ENCODE data around the gene SORBS2.

Gene SORBS2

GRCh38 chr4:185773419-185773818 is 38.6 kb downstream of the SORBS2 start:
- no peaks in the 10 kb centered on the region for H3K27me3 ChIP-seq (ENCODE audit: insufficient read depth, poor library complexity, severe bottlenecking)

GRCh38 chr4:185772391-185773093 is 39.5 kb downstream of the SORBS2 start:
- Histone ChIP-seq H3K4me1 (ENCODE audit: insufficient read depth, poor library complexity, severe bottlenecking) (peaks cover 16% of the 10 kb centered on the region), H3K27ac (ENCODE audit: poor library complexity, severe bottlenecking) (no peak overlapping the region), H3K36me3 (ENCODE audit: low read depth) (no peaks in the 10 kb centered on the region), H3K27me3 (ENCODE audit: insufficient read depth, poor library complexity, severe bottlenecking) (no peaks in the 10 kb centered on the region), H3K4me3 (ENCODE audit: severe bottlenecking) (no peak overlapping the region), H3K9me3 (ENCODE audit: severe bottlenecking) (no peaks in the 10 kb centered on the region)
- ATAC-seq (ENCODE audit: low read depth) (no peak), DNase-seq (ENCODE audit: low spot score) (no peak)
- TF ChIP-seq CTCF (IDR thresholded peaks at IDR 0.05; ENCODE audit: poor library complexity, severe bottlenecking): no peak

More at GRCh38 chr4:185773419-185773818, 38.6 kb downstream of the SORBS2 start:
- no peak for TF ChIP-seq CTCF (IDR thresholded peaks at IDR 0.05; ENCODE audit: poor library complexity, severe bottlenecking)
- no peak overlapping the region for H3K27ac ChIP-seq (ENCODE audit: poor library complexity, severe bottlenecking)
- H3K4me3 ChIP-seq (ENCODE audit: severe bottlenecking): no peak overlapping the region
- peaks cover 21% of the 10 kb centered on the region for H3K4me1 ChIP-seq (ENCODE audit: insufficient read depth, poor library complexity, severe bottlenecking)
- DNase-seq (ENCODE audit: low spot score) (no peak), ATAC-seq (ENCODE audit: low read depth) (no peak)
- no peaks in the 10 kb centered on the region for H3K36me3 ChIP-seq (ENCODE audit: low read depth)
- H3K9me3 ChIP-seq (ENCODE audit: severe bottlenecking): no peaks in the 10 kb centered on the region

GRCh38 chr4:185771711-185772390 is 40.1 kb downstream of the SORBS2 start:
- ATAC-seq (ENCODE audit: low read depth) (no peak), DNase-seq (ENCODE audit: low spot score) (no peak)
- Histone ChIP-seq H3K27ac (ENCODE audit: poor library complexity, severe bottlenecking) (no peak overlapping the region), H3K9me3 (ENCODE audit: severe bottlenecking) (no peaks in the 10 kb centered on the region), H3K36me3 (ENCODE audit: low read depth) (no peaks in the 10 kb centered on the region), H3K4me3 (ENCODE audit: severe bottlenecking) (no peak overlapping the region), H3K27me3 (ENCODE audit: insufficient read depth, poor library complexity, severe bottlenecking) (no peaks in the 10 kb centered on the region), H3K4me1 (ENCODE audit: insufficient read depth, poor library complexity, severe bottlenecking) (peaks cover 16% of the 10 kb centered on the region)
- TF ChIP-seq CTCF (IDR thresholded peaks at IDR 0.05; ENCODE audit: poor library complexity, severe bottlenecking): no peak

GRCh38 chr4:185767528-185767927 is 44.5 kb downstream of the SORBS2 start:
- ATAC-seq (ENCODE audit: low read depth): no peak

More at GRCh38 chr4:185767528-185767927, 44.5 kb downstream of the SORBS2 start:
- Histone ChIP-seq H3K36me3 (ENCODE audit: low read depth) (no peaks in the 10 kb centered on the region), H3K27me3 (ENCODE audit: insufficient read depth, poor library complexity, severe bottlenecking) (no peaks in the 10 kb centered on the region), H3K4me1 (ENCODE audit: insufficient read depth, poor library complexity, severe bottlenecking) (peaks cover 9% of the 10 kb centered on the region), H3K9me3 (ENCODE audit: severe bottlenecking) (no peaks in the 10 kb centered on the region), H3K4me3 (ENCODE audit: severe bottlenecking) (no peak overlapping the region), H3K27ac (ENCODE audit: poor library complexity, severe bottlenecking) (no peak overlapping the region)
- DNase-seq (ENCODE audit: low spot score): no peak
- TF ChIP-seq CTCF (IDR thresholded peaks at IDR 0.05; ENCODE audit: poor library complexity, severe bottlenecking): no peak

All from RWPE2 (cell line).